ENCODE data around the gene GRB14.

GRCh38 chr2:164642268-164642667, 21.0 kb upstream of the GRB14 start:
- TF ChIP-seq POLR2AphosphoS5 (IDR thresholded peaks at IDR 0.05) (no peak), POLR2A (IDR thresholded peaks at IDR 0.05) (no peak)

Measured in spleen (tissue), 3 donors.